Measurements from ENCODE around the gene AREG.

The AREG gene

GRCh38 chr4:74407891-74408290, 37.0 kb upstream of the AREG start:
- no peak for DNase-seq (ENCODE audit: low read depth)
- no peak overlapping the region for H3K4me3 ChIP-seq (ENCODE audit: low read depth, low read length)
- no peak for TF ChIP-seq CTCF (IDR thresholded peaks at IDR 0.05; ENCODE audit: insufficient read depth, low read depth, low read length, missing control alignments)

- no peak for TF ChIP-seq CTCF (IDR thresholded peaks at IDR 0.05; ENCODE audit: insufficient read depth, low read depth, low read length, missing control alignments)
- H3K4me3 ChIP-seq (ENCODE audit: low read depth, low read length): no peak overlapping the region
- DNase-seq (ENCODE audit: low read depth): no peak
Measured at GRCh38 chr4:74408639-74409038, 36.3 kb upstream of the AREG start.

GRCh38 chr4:74410272-74410671, 34.7 kb upstream of the AREG start:
- H3K4me3 ChIP-seq (ENCODE audit: low read depth, low read length): no peak overlapping the region
- TF ChIP-seq CTCF (IDR thresholded peaks at IDR 0.05; ENCODE audit: insufficient read depth, low read depth, low read length, missing control alignments): no peak
- DNase-seq (ENCODE audit: low read depth): no peak

GRCh38 chr4:74412225-74412624, 32.7 kb upstream of the AREG start:
- DNase-seq (ENCODE audit: low read depth): no peak
- no peak for TF ChIP-seq CTCF (IDR thresholded peaks at IDR 0.05; ENCODE audit: insufficient read depth, low read depth, low read length, missing control alignments)
- H3K4me3 ChIP-seq (ENCODE audit: low read depth, low read length): no peak overlapping the region

GRCh38 chr4:74413265-74413664, 31.7 kb upstream of the AREG start:
- no peak overlapping the region for H3K4me3 ChIP-seq (ENCODE audit: low read depth, low read length)
- no peak for DNase-seq (ENCODE audit: low read depth)
- no peak for TF ChIP-seq CTCF (IDR thresholded peaks at IDR 0.05; ENCODE audit: insufficient read depth, low read depth, low read length, missing control alignments)

GRCh38 chr4:74414149-74414809, 30.7 kb upstream of the AREG start:
- DNase-seq (ENCODE audit: low read depth): no peak
- no peak overlapping the region for H3K4me3 ChIP-seq (ENCODE audit: low read depth, low read length)
- TF ChIP-seq CTCF (IDR thresholded peaks at IDR 0.05; ENCODE audit: insufficient read depth, low read depth, low read length, missing control alignments): no peak
